Activated CD8-positive, alpha-beta memory T cell treated with anti-CD3 and anti-CD28 coated beads, Interleukin-2, amount 50 U/mL, for 4 hours (primary cell): ENCODE data around the gene FCGBP.
"Not testable (repeated sequence)": the region's sequence is repeated elsewhere in the genome, so short reads cannot be mapped to it uniquely, and the experiment has no call there.

Experiments used
- DNase-seq: peaks from one replicate; pipeline ENCODE4 v3.0.0-alpha.2; 2020

The FCGBP gene

GRCh38 chr19:39889872-39890754, 44.3 kb downstream of the FCGBP start:
- not testable (repeated sequence) for DNase-seq

- not testable (repeated sequence) for DNase-seq
Observed at GRCh38 chr19:39887456-39887951, 46.9 kb downstream of the FCGBP start.

GRCh38 chr19:39885821-39886554, 48.4 kb downstream of the FCGBP start:
- DNase-seq, result not testable (repeated sequence)

- DNase-seq, result not testable (repeated sequence)
Observed at GRCh38 chr19:39884721-39885120, 49.7 kb downstream of the FCGBP start.
